Measurements from ENCODE around the gene KLHL22. TPM values are rescaled to one million over a fixed set of nuclear protein-coding genes. Genes with fewer than 3 reads are reported as not detected.

The KLHL22 gene
- total and polyA plus RNA-seq, 2 of the 13 experiments (the other 11 are each of a cell fraction or from before 2014, with no cell fraction given) = 10.9 to 14.8 TPM

DNA sequence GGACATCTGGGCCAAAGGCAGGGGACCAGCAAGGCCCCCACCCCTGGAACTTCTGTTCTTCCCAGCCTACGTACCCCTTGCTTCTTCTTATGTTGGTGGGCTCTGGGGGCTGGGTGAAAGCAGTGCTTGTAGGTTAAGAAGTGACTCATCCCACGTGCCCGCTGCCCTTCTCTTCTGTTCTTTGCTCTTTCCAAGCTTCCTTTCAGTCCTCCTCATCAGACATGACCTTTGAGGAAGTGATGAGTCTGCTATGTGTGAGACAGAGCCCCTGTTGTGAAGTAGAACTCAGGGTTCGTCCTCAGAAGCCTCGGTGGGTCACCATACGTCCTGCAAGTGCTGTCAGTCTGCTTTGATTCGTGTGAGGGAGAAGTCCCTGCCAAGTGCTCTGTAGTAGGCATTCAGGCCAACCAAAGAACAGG is 24.5 kb upstream of the KLHL22 start:
- 94% methylated on average over 7 of the region's 7 CpGs for WGBS (ENCODE audit: low lambda C conversion rate)
- intact Hi-C loops (cut with micrococcal nuclease; ENCODE audit: unreplicated experiment) (no loop called here), in situ Hi-C loops (cut with HindIII; ENCODE audit: extremely low pct_ligation_motif_present, low pct_unique_long_range_greater_than_20kb) (no loop called here)
- no peak overlapping the region for H3K27ac ChIP-seq (ENCODE audit: extremely low read length, insufficient read depth, low read length)
- ChIA-PET CTCF (ENCODE audit: low intra/inter-chr PET ratio, low total read pairs) (no interaction called here), POLR2A (no interaction called here)
- H3K9ac ChIP-seq (ENCODE audit: insufficient read depth, low read depth, low read length) = no peak overlapping the region
- no peaks in the 10 kb centered on the region for H3K9me3 ChIP-seq (ENCODE audit: low read length)
- peaks cover 60% of the 10 kb centered on the region for H4K20me1 ChIP-seq (ENCODE audit: insufficient read depth, low read length)
- TF ChIP-seq POLR2AphosphoS5 (IDR thresholded peaks at IDR 0.05; ENCODE audit: low read depth, low read length) = no peak
- no peak for TF ChIP-seq ZNF737 (CRISPR knock-in tag; IDR thresholded peaks at IDR 0.05; ENCODE audit: borderline replicate concordance)
- TF ChIP-seq ZNF546 (CRISPR knock-in tag; conservative IDR thresholded peaks at IDR 0.05) = no peak
- no peak for TF ChIP-seq SNAPC2 (CRISPR knock-in tag; IDR thresholded peaks at IDR 0.05)
- no peak for TF ChIP-seq MXD4 (CRISPR knock-in tag; IDR thresholded peaks at IDR 0.05)
- TF ChIP-seq, protein P1, sequence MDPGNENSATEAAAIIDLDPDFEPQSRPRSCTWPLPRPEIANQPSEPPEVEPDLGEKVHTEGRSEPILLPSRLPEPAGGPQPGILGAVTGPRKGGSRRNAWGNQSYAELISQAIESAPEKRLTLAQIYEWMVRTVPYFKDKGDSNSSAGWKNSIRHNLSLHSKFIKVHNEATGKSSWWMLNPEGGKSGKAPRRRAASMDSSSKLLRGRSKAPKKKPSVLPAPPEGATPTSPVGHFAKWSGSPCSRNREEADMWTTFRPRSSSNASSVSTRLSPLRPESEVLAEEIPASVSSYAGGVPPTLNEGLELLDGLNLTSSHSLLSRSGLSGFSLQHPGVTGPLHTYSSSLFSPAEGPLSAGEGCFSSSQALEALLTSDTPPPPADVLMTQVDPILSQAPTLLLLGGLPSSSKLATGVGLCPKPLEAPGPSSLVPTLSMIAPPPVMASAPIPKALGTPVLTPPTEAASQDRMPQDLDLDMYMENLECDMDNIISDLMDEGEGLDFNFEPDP (CRISPR knock-in tag; conservative IDR thresholded peaks at IDR 0.05) = no peak
- TF ChIP-seq ZNF484 (CRISPR knock-in tag; IDR thresholded peaks at IDR 0.05; ENCODE audit: borderline replicate concordance, low read depth) = no peak
- TF ChIP-seq, protein P2, sequence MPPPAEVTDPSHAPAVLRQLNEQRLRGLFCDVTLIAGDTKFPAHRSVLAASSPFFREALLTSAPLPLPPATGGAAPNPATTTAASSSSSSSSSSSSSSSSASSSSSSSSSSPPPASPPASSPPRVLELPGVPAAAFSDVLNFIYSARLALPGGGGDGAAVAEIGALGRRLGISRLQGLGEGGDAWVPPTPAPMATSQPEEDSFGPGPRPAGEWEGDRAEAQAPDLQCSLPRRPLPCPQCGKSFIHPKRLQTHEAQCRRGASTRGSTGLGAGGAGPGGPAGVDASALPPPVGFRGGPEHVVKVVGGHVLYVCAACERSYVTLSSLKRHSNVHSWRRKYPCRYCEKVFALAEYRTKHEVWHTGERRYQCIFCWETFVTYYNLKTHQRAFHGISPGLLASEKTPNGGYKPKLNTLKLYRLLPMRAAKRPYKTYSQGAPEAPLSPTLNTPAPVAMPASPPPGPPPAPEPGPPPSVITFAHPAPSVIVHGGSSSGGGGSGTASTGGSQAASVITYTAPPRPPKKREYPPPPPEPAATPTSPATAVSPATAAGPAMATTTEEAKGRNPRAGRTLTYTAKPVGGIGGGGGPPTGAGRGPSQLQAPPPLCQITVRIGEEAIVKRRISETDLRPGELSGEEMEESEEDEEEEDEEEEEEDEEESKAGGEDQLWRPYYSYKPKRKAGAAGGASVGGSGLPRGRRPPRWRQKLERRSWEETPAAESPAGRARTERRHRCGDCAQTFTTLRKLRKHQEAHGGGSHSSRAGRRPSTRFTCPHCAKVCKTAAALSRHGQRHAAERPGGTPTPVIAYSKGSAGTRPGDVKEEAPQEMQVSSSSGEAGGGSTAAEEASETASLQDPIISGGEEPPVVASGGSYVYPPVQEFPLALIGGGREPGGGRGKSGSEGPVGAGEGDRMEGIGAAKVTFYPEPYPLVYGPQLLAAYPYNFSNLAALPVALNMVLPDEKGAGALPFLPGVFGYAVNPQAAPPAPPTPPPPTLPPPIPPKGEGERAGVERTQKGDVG (CRISPR knock-in tag; IDR thresholded peaks at IDR 0.05; ENCODE audit: borderline replicate concordance) = no peak
- TF ChIP-seq, protein P3, sequence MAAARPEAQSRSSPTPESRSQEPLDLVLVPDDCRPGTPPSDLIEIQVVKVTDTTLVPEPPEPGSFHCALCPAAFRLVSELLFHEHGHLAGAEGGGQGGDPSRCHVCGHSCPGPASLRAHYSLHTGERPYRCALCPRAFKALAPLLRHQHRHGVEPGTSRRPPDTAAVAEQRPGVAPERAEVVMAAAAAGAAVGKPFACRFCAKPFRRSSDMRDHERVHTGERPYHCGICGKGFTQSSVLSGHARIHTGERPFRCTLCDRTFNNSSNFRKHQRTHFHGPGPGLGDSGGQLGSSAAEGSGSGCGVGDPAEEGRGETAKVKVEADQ (CRISPR knock-in tag; IDR thresholded peaks at IDR 0.05; ENCODE audit: borderline replicate concordance) = no peak
- TF ChIP-seq PHF5A (CRISPR knock-in tag; IDR thresholded peaks at IDR 0.05; ENCODE audit: low read depth, unreplicated experiment) = no peak
- no peak for TF ChIP-seq YY1 (IDR thresholded peaks at IDR 0.05; ENCODE audit: insufficient read depth, insufficient replicate concordance, low read depth, low read length)
- TF ChIP-seq ZNF24 (IDR thresholded peaks at IDR 0.05) = no peak
- no peak for TF ChIP-seq RFX5 (IDR thresholded peaks at IDR 0.05; ENCODE audit: low read depth, low read length)
- TF ChIP-seq MAFF (IDR thresholded peaks at IDR 0.05; ENCODE audit: low read depth, low read length) = no peak
- TF ChIP-seq ZNF749 (CRISPR knock-in tag; IDR thresholded peaks at IDR 0.05; ENCODE audit: borderline replicate concordance) = no peak
- no peak for TF ChIP-seq ZNF230 (CRISPR knock-in tag; IDR thresholded peaks at IDR 0.05)
- TF ChIP-seq YEATS2 (CRISPR knock-in tag; IDR thresholded peaks at IDR 0.05; ENCODE audit: borderline replicate concordance) = no peak
- no peak for TF ChIP-seq FOXO1 (CRISPR knock-in tag; IDR thresholded peaks at IDR 0.05)
- ATAC-seq (no peak), FAIRE-seq (no peak), DNase-seq (ENCODE audit: low spot score) (no peak)
- H3K79me2 ChIP-seq (ENCODE audit: insufficient read depth, low read length) = peaks cover 80% of the 10 kb centered on the region
- no peaks in the 10 kb centered on the region; a peak in 1 of 5 replicates for H3K27me3 ChIP-seq (ENCODE audit: control insufficient read depth in 1 of 2, insufficient read depth in 2 of 2, low read length in 2 of 2)
- peaks cover 23 to 62% of the 10 kb centered on the region in 2 experiments for H3K36me3 ChIP-seq (replicated peaks in 1 of 2; ENCODE audit: control insufficient read depth in 1 of 2, insufficient read depth in 2 of 2, low read length in 2 of 2)
- H3K4me1 ChIP-seq (ENCODE audit: insufficient read depth, low read length) = peaks cover 35% of the 10 kb centered on the region
- no TSS peak for BruUV-seq (replicated peaks)
- H3K4me3 ChIP-seq (replicated peaks in 1 of 3; ENCODE audit: insufficient read depth in 1 of 3, low read depth in 2 of 3, low read length in 3 of 3) = no peak overlapping the region
- H2AFZ ChIP-seq (ENCODE audit: low read length) = no peak overlapping the region
- no peak overlapping the region for H3K4me2 ChIP-seq (ENCODE audit: low read depth, low read length)

All from HepG2 (cell line).